Activated naive CD4-positive, alpha-beta T cell treated with anti-CD3 and anti-CD28 coated beads for 36 hours (primary cell): Measurements from ENCODE around the gene HNRNPLL. TPM values are rescaled to one million over a fixed set of nuclear protein-coding genes. Genes with fewer than 3 reads are reported as not detected.
"Not testable (repeated sequence)": the region's sequence is repeated elsewhere in the genome, so short reads cannot be mapped to it uniquely, and the experiment has no call there.

Experiments
- CTCF ChIA-PET: fragments of 350-600 bp; sonication (Branson Sonifier 250); formaldehyde crosslinking; loops from one replicate; lab custom pipeline; 2021; ENCODE audit warnings: antibody characterized with exemption; lab: Charles Lee
- DNase-seq: peaks from one replicate; pipeline ENCODE4 v3.0.0-alpha.2; 2020
- H3K27ac Mint-ChIP-seq: one replicate; pipeline ENCODE4 v1.8.0; 2021; ENCODE audit warnings: mild to moderate bottlenecking, mixed read lengths
- H3K27me3 Mint-ChIP-seq: one replicate; pipeline ENCODE4 v1.8.0; 2021; ENCODE audit warnings: low read depth, mixed read lengths
- H3K36me3 Mint-ChIP-seq: one replicate; pipeline ENCODE4 v1.8.0; 2021; ENCODE audit warnings: low read depth, mixed read lengths
- H3K4me1 Mint-ChIP-seq: one replicate; pipeline ENCODE4 v1.8.0; 2021; ENCODE audit warnings: low read depth, mixed read lengths
- H3K4me3 Mint-ChIP-seq: one replicate; pipeline ENCODE4 v1.8.0; 2021; ENCODE audit warnings: mild to moderate bottlenecking, moderate library complexity, mixed read lengths
- H3K9me3 Mint-ChIP-seq: one replicate; pipeline ENCODE4 v1.8.0; 2021; ENCODE audit warnings: mixed read lengths
- intact Hi-C: fragments of 100-400 bp; cut with micrococcal nuclease; formaldehyde crosslinking; loops from one replicate; pipeline ENCODE4 v1.15.1; 2023
- total RNA-seq, 2 experiments: library from RNA; stranded (reverse); gene quantifications; one replicate each; pipeline ENCODE4 v1.2.3, GENCODE V29; 2021

Gene HNRNPLL
- total RNA-seq, 2 experiments from 2014 or later, result 54.4 to 57.3 TPM

DNA sequence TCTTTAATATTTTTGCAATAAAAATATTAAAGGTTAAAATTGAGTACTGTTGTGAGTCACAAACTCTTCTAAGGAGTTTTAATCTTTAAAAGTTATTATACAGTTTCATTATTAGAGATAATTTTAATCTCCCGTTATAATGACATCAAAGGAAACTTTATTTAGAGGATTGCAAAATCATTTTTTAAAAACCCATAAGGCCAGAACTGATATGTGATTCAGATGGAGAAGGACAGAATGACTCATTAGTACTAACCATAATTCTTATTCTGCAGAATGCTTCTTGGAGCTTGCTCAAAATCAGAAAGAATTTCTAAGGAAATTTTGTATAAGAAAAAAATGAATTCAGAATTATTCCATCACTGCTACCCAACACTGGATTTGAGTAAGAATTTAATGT, 12.5 kb upstream of the HNRNPLL start:
- Mint-ChIP-seq H3K4me1 (peaks cover 51% of the 10 kb centered on the region), H3K27ac (no peak overlapping the region), H3K4me3 (no peak overlapping the region), H3K9me3 (no peaks in the 10 kb centered on the region), H3K27me3 (peaks cover 6% of the 10 kb centered on the region), H3K36me3 (no peaks in the 10 kb centered on the region)
- DNase-seq, result no peak
- intact Hi-C loops, result loop anchor here (1.0 to 2.0 kb wide), 3 partner anchors 12 to 38 kb away; no protein-coding TSS in a partner anchor
- CTCF ChIA-PET, result interaction anchor here (0.7 to 3.7 kb wide), 4 partner anchors 10 to 60 kb away, joined by 3 to 16 read pairs (median 4); no protein-coding TSS in a partner anchor

DNA sequence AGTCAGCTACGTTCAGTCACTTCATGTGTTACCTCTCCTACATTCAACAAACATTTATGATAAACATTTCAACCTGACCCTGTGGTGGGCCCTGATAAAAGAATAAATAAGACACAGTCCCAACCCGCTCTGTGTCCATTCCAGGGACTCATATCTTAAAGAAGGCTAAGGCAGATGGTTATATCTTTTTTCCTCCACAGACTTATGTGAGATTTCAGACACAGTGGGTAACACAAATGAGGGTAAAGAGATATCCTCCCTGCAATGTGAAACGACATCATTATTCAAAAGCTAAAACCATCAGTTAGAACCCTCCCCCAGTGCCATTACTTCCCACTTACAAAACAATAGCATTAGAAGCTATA, 11.1 kb upstream of the HNRNPLL start:
- Mint-ChIP-seq H3K27me3 (peaks cover 6% of the 10 kb centered on the region), H3K9me3 (peaks cover 2% of the 10 kb centered on the region), H3K4me3 (no peak overlapping the region), H3K36me3 (no peaks in the 10 kb centered on the region), H3K4me1 (peaks cover 59% of the 10 kb centered on the region), H3K27ac (no peak overlapping the region)
- no peak for DNase-seq
- CTCF ChIA-PET, result interaction anchor here (1.5 to 3.7 kb wide), 2 partner anchors 9 to 38 kb away, joined by 3 to 16 read pairs; no protein-coding TSS in a partner anchor
- intact Hi-C loops, result loop anchor here (2.0 kb wide), 1 partner anchor 21 kb away; no protein-coding TSS in a partner anchor

DNA sequence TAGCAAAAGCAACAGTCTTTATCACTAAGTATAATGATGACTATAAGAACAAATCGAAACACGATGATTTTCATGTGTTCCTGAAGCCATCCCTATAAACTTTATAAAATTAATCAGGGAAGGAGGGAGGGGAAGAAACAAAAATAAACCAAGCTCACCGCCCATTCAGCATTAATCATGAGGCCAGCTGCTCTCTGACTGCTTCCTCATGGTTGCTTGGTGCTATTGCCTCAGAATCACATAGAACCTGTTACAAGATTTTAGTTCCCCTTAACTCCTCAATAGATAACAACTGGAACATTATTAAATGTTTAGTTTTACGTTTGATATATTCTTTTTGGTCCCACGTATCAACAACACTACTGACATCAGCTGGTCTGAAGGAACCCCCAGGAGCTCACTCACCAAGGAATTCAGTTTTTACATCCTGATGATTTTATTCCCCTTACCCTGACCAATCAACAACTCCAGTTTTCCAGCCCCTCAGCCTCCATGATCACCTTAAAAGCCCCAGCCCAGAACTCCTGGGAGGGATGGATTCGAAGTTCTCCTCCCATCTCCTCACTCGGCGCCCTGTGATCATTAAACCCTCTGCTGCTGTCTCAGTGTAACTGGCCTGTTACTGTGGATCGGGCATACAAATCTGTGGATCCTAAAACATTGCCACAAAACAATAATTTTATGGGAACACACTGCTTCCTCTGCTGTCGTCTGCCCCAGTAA, 10.6 kb upstream of the HNRNPLL start:
- DNase-seq, result no peak
- Mint-ChIP-seq H3K36me3 (no peaks in the 10 kb centered on the region), H3K27ac (no peak overlapping the region), H3K9me3 (peaks cover 2% of the 10 kb centered on the region), H3K27me3 (peaks cover 2% of the 10 kb centered on the region), H3K4me3 (no peak overlapping the region), H3K4me1 (peaks cover 63% of the 10 kb centered on the region)
- CTCF ChIA-PET, result interaction anchor here (0.6 to 3.7 kb wide), 3 partner anchors 8 to 39 kb away, joined by 3 to 16 read pairs (median 3); no protein-coding TSS in a partner anchor
- intact Hi-C loops, result no loop called here

DNA sequence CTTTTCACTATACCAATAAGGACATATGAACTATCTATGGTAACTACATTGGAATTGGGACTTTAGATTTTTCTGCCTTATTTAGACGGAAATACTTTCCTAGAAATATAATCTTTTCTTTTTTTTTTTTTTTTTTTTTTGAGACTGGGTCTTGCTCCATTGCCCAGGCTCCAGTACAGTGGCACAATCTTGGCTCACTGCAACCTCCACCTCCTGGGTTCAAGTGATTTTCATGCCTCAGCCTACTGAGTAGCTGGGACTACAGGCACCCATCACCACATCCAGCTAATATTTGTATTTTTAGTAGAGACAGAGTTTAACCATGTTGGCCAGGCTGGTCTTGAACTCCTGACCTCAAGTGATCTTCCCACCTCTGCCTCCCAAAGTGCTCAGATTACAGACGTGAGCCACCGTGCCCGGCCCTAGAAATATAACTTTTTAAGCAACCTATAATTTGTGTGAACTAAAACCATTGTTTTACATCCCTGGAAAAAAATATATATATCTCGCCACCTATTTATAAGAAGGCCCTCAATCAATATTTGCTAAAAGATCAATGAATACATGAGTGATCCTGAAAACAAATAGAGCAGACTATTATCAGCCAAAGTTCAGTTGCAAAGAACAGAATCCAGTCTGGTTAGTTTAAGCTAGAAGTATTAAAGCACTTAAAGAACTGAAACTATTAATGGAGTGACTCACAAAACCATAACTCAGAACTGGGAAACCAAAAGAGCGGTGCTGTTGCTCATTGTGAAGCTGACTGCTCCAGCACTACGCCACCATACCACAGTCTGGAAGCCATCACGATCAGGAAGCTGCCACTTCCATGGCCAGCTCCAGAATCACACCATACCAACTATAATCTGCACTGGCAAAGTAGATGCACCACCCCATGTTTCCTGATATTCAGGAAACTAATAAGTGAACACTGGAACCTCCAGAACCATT, 8.4 kb upstream of the HNRNPLL start:
- Mint-ChIP-seq H3K9me3 (peaks cover 2% of the 10 kb centered on the region), H3K27me3 (no peaks in the 10 kb centered on the region), H3K27ac (no peak overlapping the region), H3K36me3 (no peaks in the 10 kb centered on the region), H3K4me1 (peaks cover 68% of the 10 kb centered on the region), H3K4me3 (no peak overlapping the region)
- DNase-seq, result peak; percentile 40
- CTCF ChIA-PET, result interaction anchor here (0.7 to 1.4 kb wide), 8 partner anchors 9 to 112 kb away, joined by 3 to 4 read pairs (median 3); no protein-coding TSS in a partner anchor
- intact Hi-C loops, result loop anchor here (1.0 kb wide), 1 partner anchor 42 kb away; no protein-coding TSS in a partner anchor

DNA sequence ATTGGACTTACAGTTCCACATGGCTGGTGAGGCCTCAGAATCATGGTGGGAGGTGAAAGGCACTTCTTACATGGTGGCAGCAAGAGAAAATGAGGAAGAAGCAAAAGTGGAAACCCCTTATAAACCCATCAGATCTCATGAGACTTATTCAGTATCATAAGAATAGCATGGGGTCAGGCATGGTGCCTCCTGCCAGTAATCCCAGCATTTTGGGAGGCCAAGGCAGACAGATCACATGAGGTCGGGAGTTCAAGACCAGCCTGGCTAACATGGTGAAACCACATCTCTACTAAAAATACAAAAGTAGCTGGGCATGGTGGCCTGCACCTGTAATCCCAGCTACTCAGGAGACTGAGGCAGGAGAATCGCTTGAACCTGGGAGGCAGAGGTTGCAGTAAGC, 6.5 kb upstream of the HNRNPLL start:
- CTCF ChIA-PET, result interaction anchor here (0.6 to 1.7 kb wide), 4 partner anchors 27 to 131 kb away, joined by 3 to 10 read pairs (median 4); no protein-coding TSS in a partner anchor
- H3K27me3 Mint-ChIP-seq, result not testable (repeated sequence)

DNA sequence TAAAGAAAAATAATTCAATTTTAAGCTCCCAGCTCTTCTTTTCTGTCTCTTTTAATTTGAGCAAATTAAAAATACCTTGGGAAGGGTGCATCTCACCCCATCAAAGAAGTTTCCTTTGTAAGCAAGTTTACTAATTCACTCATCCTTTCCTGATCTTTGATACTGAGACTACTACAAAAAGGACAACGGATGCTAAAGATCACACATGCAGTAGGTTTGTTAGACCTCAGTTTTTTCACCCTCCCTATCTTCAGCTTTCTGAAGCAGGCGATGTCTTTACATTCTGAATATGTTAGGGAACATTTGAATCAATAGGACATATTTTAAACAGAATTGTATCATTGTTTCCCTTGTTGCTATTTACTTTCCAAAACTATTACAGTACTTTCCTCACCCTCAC, 6.0 kb upstream of the HNRNPLL start:
- CTCF ChIA-PET, result interaction anchor here (1.2 to 1.7 kb wide), 2 partner anchors 44 to 46 kb away, joined by 3 to 10 read pairs; no protein-coding TSS in a partner anchor
- no peak for DNase-seq
- Mint-ChIP-seq H3K9me3 (peaks cover 2% of the 10 kb centered on the region), H3K4me1 (peaks cover 62% of the 10 kb centered on the region), H3K36me3 (no peaks in the 10 kb centered on the region), H3K27ac (peak overlapping the region; percentile 52), H3K4me3 (no peak overlapping the region), H3K27me3 (no peaks in the 10 kb centered on the region)
- intact Hi-C loops, result no loop called here

More for the DNA sequence above, 6.5 kb upstream of the HNRNPLL start:
- DNase-seq, intact Hi-C loops, H3K36me3 Mint-ChIP-seq, H3K9me3 Mint-ChIP-seq, H3K4me3 Mint-ChIP-seq: not testable (repeated sequence)
- Mint-ChIP-seq H3K27ac (peak overlapping the region; percentile 52), H3K4me1 (peaks cover 62% of the 10 kb centered on the region)

DNA sequence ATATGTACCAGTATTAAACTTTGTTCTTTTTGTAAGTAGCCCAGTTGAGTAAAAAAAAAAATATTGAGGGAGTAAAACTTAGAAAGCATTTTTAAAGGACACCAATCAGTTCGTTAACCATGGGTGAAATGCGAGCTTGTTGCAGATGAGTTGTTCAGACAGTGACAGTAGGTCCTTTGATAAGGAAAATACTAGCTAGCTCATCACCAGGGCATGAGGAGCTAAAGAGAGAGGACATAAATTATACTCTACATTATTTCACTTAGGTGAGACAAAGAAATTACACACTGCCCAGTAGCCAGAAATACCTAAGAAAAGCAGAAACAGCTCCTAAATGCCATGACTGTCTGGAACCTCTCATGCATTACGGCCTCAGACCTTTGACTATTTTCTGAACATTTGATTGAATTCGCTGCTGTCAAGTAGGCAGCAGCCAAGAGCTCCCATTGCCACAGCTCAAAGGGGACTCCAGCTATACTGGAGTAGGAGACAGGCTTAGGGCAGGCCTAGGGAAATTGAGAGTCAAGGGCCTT, 2.6 kb upstream of the HNRNPLL start:
- Mint-ChIP-seq H3K9me3 (peaks cover 2% of the 10 kb centered on the region), H3K4me1 (peaks cover 49% of the 10 kb centered on the region), H3K27me3 (no peaks in the 10 kb centered on the region), H3K4me3 (no peak overlapping the region), H3K27ac (no peak overlapping the region), H3K36me3 (peaks cover 2% of the 10 kb centered on the region)
- DNase-seq, result no peak
- intact Hi-C loops, result no loop called here
- CTCF ChIA-PET, result interaction anchor here (0.6 to 14.7 kb wide), 18 partner anchors 9 to 147 kb away, joined by 3 to 152 read pairs (median 6); partner anchors contain the start of genes GALM and SRSF7

DNA sequence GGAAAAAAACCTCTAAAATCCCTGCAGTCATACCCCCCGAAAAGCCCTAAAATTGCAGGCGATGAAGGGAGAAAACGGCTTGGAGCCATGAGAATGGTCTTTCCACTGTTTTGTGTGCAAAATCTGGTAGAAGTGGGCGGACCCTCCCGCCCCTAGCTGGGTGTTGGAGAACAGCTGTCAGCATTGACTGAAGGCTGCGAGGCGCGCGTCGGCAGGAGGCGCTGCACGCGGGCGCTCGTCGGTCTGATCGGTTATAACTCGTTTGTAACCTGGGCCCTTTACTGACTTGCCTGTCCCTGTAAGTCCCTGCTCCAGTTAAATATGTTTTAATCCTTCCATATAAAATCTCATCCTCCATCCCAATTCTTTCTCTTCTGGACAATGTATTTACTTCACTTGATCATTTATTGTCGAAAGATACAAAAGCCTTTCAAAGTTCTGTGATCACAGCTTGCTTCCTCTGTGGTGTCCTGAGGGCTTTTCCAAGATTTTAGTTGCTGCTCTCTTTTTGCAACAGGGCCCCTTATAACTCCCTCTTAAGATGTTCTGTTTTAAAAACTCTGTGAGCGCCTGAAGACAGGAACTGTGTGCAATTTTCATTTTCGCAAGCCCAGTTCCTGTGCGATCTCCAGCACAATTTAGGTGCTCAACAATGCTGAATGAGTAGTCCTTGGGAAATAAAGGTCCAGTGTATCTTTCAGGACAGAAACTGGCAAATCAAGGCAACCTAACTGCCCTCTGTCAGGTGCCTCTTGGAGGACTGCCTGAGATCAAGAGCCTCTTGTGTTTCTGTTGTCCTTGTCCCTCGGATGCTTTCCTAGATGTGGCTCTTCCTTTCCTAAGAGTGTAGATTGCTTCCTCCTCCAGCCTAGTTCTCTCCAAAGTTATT, 918 bp upstream of the HNRNPLL start:
- Mint-ChIP-seq H3K27ac (peak overlapping the region; percentile 92), H3K4me1 (peaks cover 46% of the 10 kb centered on the region), H3K4me3 (peak overlapping the region; percentile 90), H3K36me3 (peaks cover 2% of the 10 kb centered on the region), H3K9me3 (no peaks in the 10 kb centered on the region), H3K27me3 (no peaks in the 10 kb centered on the region)
- DNase-seq, result peak; percentile 89
- intact Hi-C loops, result loop anchor here (1.0 to 5.0 kb wide), 11 partner anchors 12 to 519 kb away; partner anchors contain the start of genes ATL2, GEMIN6, SOS1 and SRSF7
- CTCF ChIA-PET, result interaction anchor here (0.5 to 14.7 kb wide), 32 partner anchors 9 to 150 kb away, joined by 3 to 152 read pairs (median 4); partner anchors contain the start of genes GALM and SRSF7

DNA sequence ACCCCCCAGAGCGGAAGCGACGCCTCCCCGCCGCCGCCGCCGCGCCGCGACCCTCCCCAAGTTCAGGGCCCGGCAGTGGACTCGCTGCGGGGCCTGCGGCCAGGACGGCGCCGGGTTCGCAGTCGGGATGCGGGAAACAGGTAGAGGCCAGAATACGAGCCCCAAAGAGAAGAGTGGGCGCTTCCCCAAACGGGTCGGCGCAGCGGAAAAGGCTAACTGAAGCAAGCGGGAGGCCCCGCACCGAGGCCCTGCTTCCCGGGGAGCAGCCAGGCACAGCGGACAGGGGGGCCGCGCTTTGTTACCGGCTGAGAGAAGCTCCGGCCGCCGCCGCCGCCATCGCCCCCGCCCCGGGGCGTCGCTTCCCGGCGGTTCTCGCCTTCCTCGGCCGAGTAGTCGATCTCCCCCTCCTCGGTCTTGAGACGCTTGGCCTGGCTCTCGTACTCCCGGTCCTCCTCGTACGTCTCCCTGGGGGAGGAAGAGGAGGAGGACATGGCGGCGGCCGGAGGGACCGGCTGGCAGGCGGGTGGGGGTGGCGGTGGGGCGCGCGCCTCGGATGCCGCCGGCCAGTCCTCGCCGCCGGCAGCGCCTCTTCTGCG, 494 bp downstream of the HNRNPLL start:
- no peaks in the 10 kb centered on the region for H3K27me3 Mint-ChIP-seq
- peaks cover 2% of the 10 kb centered on the region for H3K36me3 Mint-ChIP-seq
- H3K4me3 Mint-ChIP-seq, result peak overlapping the region; percentile 90
- no peaks in the 10 kb centered on the region for H3K9me3 Mint-ChIP-seq
- H3K27ac Mint-ChIP-seq, result peak overlapping the region; percentile 89
- intact Hi-C loops, result loop anchor here (1.0 to 5.0 kb wide), 3 partner anchors 8 to 520 kb away; partner anchors contain the start of genes ATL2 and SOS1
- DNase-seq, result peak; percentile 41
- CTCF ChIA-PET, result interaction anchor here (0.6 to 14.7 kb wide), 12 partner anchors 17 to 132 kb away, joined by 3 to 152 read pairs (median 4); no protein-coding TSS in a partner anchor
- H3K4me1 Mint-ChIP-seq, result peaks cover 51% of the 10 kb centered on the region

DNA sequence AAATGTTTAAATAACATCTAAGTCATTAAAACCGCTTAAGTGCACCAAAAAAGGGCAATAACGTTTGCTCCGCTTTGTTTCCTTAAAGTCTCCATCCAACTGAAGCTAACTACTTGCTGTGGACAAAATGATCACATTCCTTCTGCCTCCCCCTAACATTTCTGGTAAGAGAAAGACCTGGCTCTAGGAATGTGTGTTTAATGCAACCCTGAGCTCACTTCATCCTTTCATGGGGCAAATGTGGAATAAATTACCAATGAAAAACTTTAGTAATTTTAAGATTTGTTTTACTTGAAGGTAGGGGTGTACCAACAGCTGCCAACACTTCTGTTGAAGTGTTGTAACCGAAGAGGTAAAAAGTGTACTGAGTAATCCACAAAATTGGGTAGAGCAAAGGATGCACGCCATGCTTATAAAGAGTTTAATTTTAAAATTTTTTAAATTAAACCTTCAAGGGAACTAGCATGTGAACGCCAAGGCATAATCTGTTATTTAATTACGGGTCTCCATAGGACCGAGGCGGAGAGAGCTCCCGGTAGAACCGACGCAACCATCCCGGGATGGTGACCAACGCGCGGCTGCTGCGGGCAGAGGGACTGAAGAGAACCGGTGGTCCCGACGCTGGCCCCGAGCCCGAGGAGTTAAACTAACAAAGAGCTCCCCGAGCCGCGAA, 1.1 kb downstream of the HNRNPLL start:
- no peaks in the 10 kb centered on the region for H3K27me3 Mint-ChIP-seq
- H3K27ac Mint-ChIP-seq, result peak overlapping the region; percentile 89
- H3K4me3 Mint-ChIP-seq, result peak overlapping the region; percentile 90
- CTCF ChIA-PET, result interaction anchor here (0.6 to 14.7 kb wide), 13 partner anchors 16 to 133 kb away, joined by 3 to 152 read pairs (median 3); no protein-coding TSS in a partner anchor
- intact Hi-C loops, result loop anchor here (1.0 to 5.0 kb wide), 3 partner anchors 7 to 521 kb away; partner anchors contain the start of genes ATL2 and SOS1
- peak; percentile 22 for DNase-seq
- peaks cover 55% of the 10 kb centered on the region for H3K4me1 Mint-ChIP-seq
- peaks cover 2% of the 10 kb centered on the region for H3K36me3 Mint-ChIP-seq
- H3K9me3 Mint-ChIP-seq, result no peaks in the 10 kb centered on the region
